Gastroesophageal sphincter (tissue), 4 donors: ENCODE data around the gene AK5. TPM values are rescaled to one million over a fixed set of nuclear protein-coding genes. Genes with fewer than 3 reads are reported as not detected.

Experiments
- ATAC-seq: fragments of 150-250 bp; one replicate; pipeline ENCODE4 v1.9.1; 2016; ENCODE audit warnings: mild to moderate bottlenecking, moderate library complexity
- H3K27ac ChIP-seq, 4 donors: fragments of 200-600 bp; sonication (generic) in 3 of 4; 1 replicate in 3 of 4; 2 replicates in 1 of 4; pipeline ENCODE4 v1.5.1; 2016 to 2019
- H3K27me3 ChIP-seq: fragments of 200-600 bp; sonication (generic); one replicate; pipeline ENCODE4 v1.5.1; 2019
- H3K36me3 ChIP-seq, 2 donors: fragments of 200-600 bp; sonication (generic); one replicate each; pipeline ENCODE4 v1.5.1; 2019; ENCODE audit warnings: control low read depth in 1 of 2
- H3K4me1 ChIP-seq, 3 donors: fragments of 200-600 bp; sonication (generic); 1 replicate in 2 of 3; 2 replicates in 1 of 3; pipeline ENCODE4 v1.5.1; 2016 to 2019; ENCODE audit warnings: control low read depth in 2 of 3
- H3K4me3 ChIP-seq, 2 donors: fragments of 200-600 bp; sonication (generic); one replicate each; pipeline ENCODE4 v1.5.1; 2019; ENCODE audit warnings: mild to moderate bottlenecking in 1 of 2, moderate library complexity in 1 of 2
- H3K9me3 ChIP-seq, 3 donors: fragments of 200-600 bp; sonication (generic); one replicate each; pipeline ENCODE4 v1.5.1; 2017 to 2019; ENCODE audit warnings: control low read depth in 2 of 3
- EP300 ChIP-seq: sonication (generic); formaldehyde crosslinking; IDR thresholded peaks from one replicate; pipeline ENCODE4 v1.6.1; 2017; ENCODE audit warnings: antibody characterized with exemption, mild to moderate bottlenecking
- POLR2A ChIP-seq, 2 donors: fragments of 450-650 bp; IDR thresholded peaks; one replicate each; pipeline ENCODE4 v1.6.1; 2017; ENCODE audit warnings: antibody characterized with exemption in 2 of 2, mild to moderate bottlenecking in 2 of 2, moderate library complexity in 1 of 2
- POLR2AphosphoS5 ChIP-seq: sonication (generic); formaldehyde crosslinking; IDR thresholded peaks from one replicate; pipeline ENCODE4 v1.6.1; 2017; ENCODE audit warnings: antibody characterized with exemption
- WGBS, 2 donors: methylation state at CpG; one replicate each; pipeline ENCODE4 v1.1.5; 2018; ENCODE audit warnings: low coverage in 1 of 2; 5-methylcytosine and 5-hydroxymethylcytosine counted together
- total RNA-seq, 4 donors: library from RNA; depleted of rRNA; stranded (reverse); fragments of >200 nt; gene quantifications; one replicate each; pipeline ENCODE4 v1.1.0, GENCODE V29; 2016
- TF ChIP-seq, protein P1 (sequence below), 4 experiments: fragments of 200-600 bp in 2 of 4; fragments of 450-650 bp in 2 of 4; sonication (generic) in 1 of 4; IDR thresholded peaks; one replicate each; pipeline ENCODE4 v1.5.1; 2017 to 2019; ENCODE audit warnings: antibody characterized with exemption in 4 of 4, mild to moderate bottlenecking in 2 of 4, moderate library complexity in 2 of 4

AK5 gene
- total RNA-seq, 4 donors from 2014 or later, result 0.67 to 5.3 (median 2.7) TPM

DNA sequence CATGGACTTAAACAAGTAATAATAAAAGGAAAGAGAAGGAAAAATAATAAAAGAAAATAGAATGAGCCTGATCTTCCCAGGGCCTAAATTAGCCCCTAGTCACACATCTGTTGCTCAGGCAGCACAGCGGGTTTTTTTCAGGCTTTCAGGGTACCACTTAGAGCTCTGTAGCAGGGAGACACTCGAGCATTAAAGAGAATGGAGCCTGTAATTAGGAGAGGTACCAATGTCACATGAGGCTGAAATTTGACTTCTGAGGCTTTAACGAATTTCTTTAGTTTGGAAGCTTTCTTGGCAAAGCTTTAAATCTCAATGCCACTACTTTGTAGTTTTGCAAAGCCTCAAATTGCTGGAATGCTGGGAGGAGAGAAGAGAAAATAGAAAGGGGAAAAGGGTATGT is 116.3 kb downstream of the AK5 start:
- 65 to 90% methylated on average over 3 of the region's 3 CpGs for WGBS, 2 donors
- no peaks in the 10 kb centered on the region for H3K36me3 ChIP-seq
- TF ChIP-seq, protein P1, sequence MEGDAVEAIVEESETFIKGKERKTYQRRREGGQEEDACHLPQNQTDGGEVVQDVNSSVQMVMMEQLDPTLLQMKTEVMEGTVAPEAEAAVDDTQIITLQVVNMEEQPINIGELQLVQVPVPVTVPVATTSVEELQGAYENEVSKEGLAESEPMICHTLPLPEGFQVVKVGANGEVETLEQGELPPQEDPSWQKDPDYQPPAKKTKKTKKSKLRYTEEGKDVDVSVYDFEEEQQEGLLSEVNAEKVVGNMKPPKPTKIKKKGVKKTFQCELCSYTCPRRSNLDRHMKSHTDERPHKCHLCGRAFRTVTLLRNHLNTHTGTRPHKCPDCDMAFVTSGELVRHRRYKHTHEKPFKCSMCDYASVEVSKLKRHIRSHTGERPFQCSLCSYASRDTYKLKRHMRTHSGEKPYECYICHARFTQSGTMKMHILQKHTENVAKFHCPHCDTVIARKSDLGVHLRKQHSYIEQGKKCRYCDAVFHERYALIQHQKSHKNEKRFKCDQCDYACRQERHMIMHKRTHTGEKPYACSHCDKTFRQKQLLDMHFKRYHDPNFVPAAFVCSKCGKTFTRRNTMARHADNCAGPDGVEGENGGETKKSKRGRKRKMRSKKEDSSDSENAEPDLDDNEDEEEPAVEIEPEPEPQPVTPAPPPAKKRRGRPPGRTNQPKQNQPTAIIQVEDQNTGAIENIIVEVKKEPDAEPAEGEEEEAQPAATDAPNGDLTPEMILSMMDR (IDR thresholded peaks at IDR 0.05), result no peak
- no peak for TF ChIP-seq POLR2A (IDR thresholded peaks at IDR 0.05)
- no peak for TF ChIP-seq EP300
- no peak for TF ChIP-seq POLR2AphosphoS5
- H3K4me3 ChIP-seq, result no peak overlapping the region
- no peak for ATAC-seq
- no peaks in the 10 kb centered on the region for H3K27me3 ChIP-seq
- H3K9me3 ChIP-seq, result no peaks in the 10 kb centered on the region
- H3K27ac ChIP-seq, result no peak overlapping the region
- no peaks in the 10 kb centered on the region for H3K4me1 ChIP-seq

DNA sequence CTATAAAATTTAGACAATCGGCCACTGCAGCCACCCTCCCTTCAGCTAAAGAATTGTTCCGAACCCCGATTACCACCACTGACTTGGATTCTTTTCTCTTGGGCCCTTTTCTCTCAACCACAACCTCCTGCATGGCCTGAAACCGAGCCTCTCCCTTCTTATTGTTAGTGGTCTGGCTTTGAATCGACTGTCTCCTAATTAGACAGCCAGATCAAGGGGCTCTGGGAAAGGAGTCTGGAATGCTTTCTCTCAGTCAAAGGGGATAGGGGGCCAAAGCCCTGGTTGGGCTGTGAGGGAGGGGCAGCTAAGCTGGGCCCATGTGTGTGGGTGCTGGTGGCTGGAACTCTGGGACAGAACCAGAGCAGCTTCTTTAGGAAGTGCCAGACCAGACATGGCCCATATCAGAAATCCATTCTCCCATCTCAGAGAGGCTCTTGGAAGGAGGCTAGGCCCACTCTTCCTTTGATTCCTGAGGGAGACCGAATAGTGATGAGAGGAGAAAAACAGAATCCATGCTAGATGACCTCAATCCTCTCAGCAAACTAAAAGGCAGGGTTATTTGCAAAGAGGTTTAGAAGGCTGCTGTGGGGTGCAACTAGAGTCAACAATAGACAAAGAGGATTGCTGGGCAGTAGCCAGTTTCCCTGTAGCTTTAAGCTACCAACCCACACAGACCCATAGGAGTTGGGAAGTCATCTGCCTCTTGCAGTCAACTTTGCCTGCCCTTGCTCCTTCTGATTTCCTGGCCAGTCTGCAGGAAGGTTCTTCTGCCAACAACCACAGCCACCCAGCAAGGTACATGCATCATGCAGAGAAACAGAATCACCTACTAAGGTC is 117.6 kb downstream of the AK5 start:
- Histone ChIP-seq H3K27ac (no peak overlapping the region), H3K4me3 (no peak overlapping the region), H3K36me3 (no peaks in the 10 kb centered on the region), H3K4me1 (no peaks in the 10 kb centered on the region), H3K27me3 (no peaks in the 10 kb centered on the region), H3K9me3 (no peaks in the 10 kb centered on the region)
- TF ChIP-seq EP300 (no peak), POLR2A (IDR thresholded peaks at IDR 0.05) (no peak), POLR2AphosphoS5 (no peak)
- TF ChIP-seq, protein P1 (IDR thresholded peaks at IDR 0.05), result no peak
- WGBS, 2 donors, result 88 to 93% methylated on average over 3 to 4 of the region's 6 CpGs
- ATAC-seq, result no peak

DNA sequence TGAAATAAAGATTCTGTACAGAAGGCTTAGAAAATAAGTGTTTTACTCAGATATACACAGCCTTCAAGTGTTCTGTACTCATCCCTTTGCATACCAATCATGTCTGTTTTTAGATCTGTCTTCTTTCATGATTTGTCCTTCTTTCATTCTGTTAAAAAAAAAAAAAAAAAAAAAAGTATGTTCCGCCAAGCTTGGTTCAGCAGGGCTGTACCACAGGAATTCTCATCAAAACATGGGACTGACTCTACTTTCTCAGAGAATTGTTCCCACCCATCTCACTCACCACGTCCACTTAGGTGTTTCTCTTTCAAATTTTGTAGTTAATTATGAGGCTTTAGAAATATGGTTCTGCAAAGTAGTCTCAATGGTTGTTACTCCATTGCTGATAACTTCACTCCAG is 119.0 kb downstream of the AK5 start:
- TF ChIP-seq POLR2AphosphoS5 (no peak), EP300 (no peak), POLR2A (IDR thresholded peaks at IDR 0.05) (no peak)
- TF ChIP-seq, protein P1 (IDR thresholded peaks at IDR 0.05), result no peak
- H3K9me3 ChIP-seq, result no peaks in the 10 kb centered on the region
- H3K27ac ChIP-seq, result no peak overlapping the region
- no peak overlapping the region for H3K4me3 ChIP-seq
- no peaks in the 10 kb centered on the region for H3K27me3 ChIP-seq
- H3K36me3 ChIP-seq, result no peaks in the 10 kb centered on the region
- H3K4me1 ChIP-seq, result no peaks in the 10 kb centered on the region
- WGBS, 2 donors, result 79 to 89% methylated on average over 2 of the region's 2 CpGs
- ATAC-seq, result no peak

DNA sequence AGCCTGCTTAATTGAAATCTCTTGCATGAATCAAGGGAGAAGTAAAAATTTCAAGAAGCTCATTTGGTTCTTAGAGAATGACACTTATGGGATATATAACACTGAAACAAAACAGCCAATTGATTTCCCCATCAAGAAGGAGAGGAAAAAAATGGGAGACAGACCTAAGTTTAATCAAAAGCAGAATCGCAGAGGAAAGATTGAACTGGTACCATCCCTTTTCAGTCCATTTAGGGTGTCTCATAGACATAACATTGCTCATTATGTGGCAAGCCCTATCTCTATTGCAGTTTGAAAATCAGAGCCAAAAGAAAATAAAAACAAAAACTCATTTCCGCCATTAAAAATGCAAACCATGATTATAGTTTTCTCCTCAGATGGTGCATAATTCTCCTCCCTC is 119.6 kb downstream of the AK5 start:
- 92 to 100% methylated on average over 1 to 2 of the region's 2 CpGs for WGBS, 2 donors
- no peak for TF ChIP-seq EP300
- TF ChIP-seq POLR2AphosphoS5, result no peak
- TF ChIP-seq, protein P1 (IDR thresholded peaks at IDR 0.05), result no peak
- TF ChIP-seq POLR2A (IDR thresholded peaks at IDR 0.05), result no peak
- no peak for ATAC-seq
- Histone ChIP-seq H3K9me3 (no peaks in the 10 kb centered on the region), H3K27me3 (no peaks in the 10 kb centered on the region), H3K27ac (no peak overlapping the region), H3K36me3 (no peaks in the 10 kb centered on the region), H3K4me1 (peaks cover 0 to 3% (median 0%) of the 10 kb centered on the region in 3 donors), H3K4me3 (no peak overlapping the region)

DNA sequence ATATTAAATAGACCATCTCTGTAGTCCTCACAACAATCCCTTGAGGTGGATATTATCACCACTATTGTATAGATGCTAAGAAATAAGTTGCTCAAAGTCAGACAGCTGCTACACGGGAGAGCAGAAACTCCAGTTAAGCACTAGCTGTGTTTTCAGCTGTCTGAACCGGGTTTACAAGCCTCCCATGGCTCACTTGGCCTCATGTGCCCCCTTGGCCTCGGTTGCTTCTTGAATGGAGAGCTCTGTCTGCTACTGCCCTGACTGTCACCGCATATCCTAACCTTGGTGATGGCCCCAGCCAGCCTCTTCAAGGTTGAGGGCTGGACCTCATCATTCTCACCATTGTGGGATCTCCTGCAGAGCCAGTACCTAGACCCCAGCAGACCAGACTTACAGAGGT is 123.4 kb downstream of the AK5 start:
- no peak for TF ChIP-seq EP300
- TF ChIP-seq POLR2A (IDR thresholded peaks at IDR 0.05), result no peak
- TF ChIP-seq, protein P1 (IDR thresholded peaks at IDR 0.05), result no peak
- TF ChIP-seq POLR2AphosphoS5, result no peak
- WGBS, 2 donors, result 54 to 67% methylated on average over 3 to 4 of the region's 4 CpGs
- H3K9me3 ChIP-seq, result no peaks in the 10 kb centered on the region
- H3K27ac ChIP-seq, result no peak overlapping the region
- no peaks in the 10 kb centered on the region for H3K36me3 ChIP-seq
- ATAC-seq, result no peak
- H3K27me3 ChIP-seq, result no peaks in the 10 kb centered on the region
- no peak overlapping the region for H3K4me3 ChIP-seq
- peaks cover 0 to 8% (median 0%) of the 10 kb centered on the region in 3 donors for H3K4me1 ChIP-seq
